Measurements from ENCODE around the gene CYP2D6.
"Not testable (repeated sequence)": the region's sequence is repeated elsewhere in the genome, so short reads cannot be mapped to it uniquely, and the experiment has no call there.

Gene CYP2D6

DNA sequence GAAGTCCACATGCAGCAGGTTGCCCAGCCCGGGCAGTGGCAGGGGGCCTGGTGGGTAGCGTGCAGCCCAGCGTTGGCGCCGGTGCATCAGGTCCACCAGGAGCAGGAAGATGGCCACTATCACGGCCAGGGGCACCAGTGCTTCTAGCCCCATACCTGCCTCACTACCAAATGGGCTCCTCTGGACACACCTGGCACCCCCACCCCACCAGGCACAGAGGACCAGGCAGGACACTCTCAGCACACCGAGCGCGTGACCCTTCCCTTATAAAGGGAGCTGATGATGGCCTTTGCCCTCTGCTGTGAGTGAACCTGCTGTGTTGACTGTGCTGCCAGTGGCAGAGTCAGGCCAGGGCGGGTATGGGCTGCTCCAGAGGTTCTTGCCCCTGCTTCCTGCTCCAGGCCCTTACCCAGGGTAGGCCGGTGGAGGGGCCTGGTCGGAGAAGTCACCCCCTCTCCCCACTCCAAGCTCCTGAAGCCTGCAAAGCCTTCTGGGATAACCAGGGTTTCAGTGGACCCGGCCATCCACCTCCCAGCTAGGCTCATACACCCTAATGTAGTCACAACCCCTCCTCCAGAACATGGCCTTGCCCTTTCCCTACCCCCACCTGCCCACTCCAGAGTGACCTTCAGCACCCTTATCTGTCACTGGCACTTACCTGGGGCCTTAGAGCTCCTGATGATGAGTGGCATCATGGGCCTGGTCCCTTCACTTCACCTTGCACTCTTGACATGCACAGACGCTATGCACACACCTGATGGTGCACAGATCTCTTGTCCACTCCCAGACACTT is at the start of gene CYP2D6:
TSS of gene CYP2D6 (minus strand) at position 172 of the 793 bp plus-strand sequence. CDS start at position 153, 19 bp downstream.
- DNase-seq (ENCODE audit: low read depth, low spot score) = not testable (repeated sequence)

DNA sequence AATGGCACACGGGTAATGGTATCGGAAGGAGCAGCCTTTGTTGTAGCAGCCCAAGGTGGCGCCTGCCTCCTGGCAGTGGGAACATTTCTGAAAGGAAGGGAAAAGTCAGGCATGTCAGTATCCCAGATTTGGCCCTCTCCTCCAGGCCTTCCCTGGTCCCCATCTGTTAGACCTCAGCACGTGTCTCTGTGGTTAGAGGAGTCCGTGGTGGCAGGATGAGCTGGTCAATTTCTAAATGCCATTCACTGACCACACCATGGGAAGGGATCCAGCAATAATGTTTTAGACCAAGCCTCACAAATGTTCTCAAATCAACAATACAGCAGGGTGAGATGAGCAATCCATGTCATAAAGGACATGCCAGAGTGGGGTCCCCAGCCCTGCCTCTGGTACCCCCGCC is 49.0 kb upstream of the CYP2D6 start:
- DNase-seq (ENCODE audit: low read depth, low spot score) = peak; percentile 17

DNA sequence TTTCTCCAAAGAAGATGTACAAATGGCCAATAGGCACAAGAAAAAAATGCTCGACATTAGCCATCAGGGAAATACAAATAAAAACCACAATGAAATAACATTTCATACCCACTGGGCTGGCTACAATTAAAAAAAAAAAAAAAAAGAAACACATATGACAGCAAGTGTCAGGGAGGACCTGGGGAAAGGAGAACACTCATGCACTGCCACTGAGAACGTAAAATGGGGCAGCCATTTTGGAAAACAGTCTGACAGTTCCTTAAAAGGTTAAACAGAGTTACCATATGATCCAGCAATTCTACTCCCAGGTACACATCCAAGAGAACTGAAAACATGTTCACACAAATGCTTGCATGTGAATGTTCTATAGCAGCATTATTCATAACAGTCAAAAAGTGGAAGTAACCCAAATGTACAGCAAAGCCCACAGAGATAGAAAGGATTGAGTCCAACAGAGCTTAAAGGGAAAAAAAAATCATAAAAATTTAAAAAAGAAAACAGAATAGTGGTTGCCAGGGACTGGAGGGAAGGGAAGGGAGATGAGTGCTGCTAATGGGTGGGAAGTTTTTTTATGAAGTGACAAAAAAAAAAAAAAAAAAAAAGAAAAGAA is 48.4 kb upstream of the CYP2D6 start:
- no peak for DNase-seq (ENCODE audit: low read depth, low spot score)

DNA sequence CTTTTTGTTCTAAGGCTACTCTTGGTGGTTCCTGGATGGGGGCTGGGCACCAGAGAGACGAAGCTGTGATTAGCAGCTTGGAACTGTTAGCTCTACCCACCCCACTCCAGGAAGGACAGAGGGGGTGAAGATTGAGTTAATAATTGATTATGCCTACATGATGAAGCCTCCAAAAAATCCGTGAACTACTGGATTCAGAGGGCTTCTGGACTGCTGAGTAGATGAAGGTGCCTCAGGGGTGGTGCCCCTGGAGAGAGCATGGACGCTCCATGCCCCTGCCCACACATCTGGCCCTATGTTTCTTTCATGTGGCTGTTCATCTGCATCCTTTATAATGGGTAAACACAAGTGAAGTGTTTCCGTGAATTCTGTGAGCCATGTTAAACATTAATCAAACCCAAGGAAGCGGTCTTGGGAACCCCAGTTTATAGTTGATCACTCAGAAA is 47.3 kb upstream of the CYP2D6 start:
- DNase-seq (ENCODE audit: low read depth, low spot score) = no peak

DNA sequence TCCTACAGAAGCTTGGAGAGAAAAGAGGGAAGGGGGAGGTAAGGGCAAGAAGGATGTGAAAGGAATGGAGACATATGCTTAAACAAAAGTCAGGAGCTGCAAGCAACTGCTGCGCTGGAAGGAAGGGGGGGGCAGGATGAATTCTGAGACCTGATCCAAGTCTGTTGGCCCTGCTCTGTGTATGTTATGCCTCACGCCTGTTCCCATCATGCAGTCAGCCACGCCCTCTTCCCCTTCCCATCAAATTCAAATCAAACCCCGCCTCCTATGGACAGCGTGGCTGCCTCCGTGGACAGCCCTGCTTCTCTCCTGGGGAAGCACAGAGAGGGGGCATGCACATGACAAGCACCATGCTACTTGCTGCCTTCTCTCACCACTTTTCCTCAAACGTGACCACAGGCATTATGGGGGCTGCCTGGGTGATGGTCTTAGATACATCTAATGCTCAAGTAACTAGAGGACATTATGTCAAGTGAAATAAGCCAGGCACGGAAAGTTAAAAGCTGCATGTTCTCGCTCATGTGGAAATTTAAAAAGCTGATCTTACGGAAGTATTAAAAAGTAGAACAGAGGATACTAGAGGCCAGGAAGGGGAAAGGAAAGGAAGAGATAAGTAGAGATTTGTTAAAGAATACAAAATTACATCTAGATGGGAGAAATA is 45.8 kb upstream of the CYP2D6 start:
- no peak for DNase-seq (ENCODE audit: low read depth, low spot score)

DNA sequence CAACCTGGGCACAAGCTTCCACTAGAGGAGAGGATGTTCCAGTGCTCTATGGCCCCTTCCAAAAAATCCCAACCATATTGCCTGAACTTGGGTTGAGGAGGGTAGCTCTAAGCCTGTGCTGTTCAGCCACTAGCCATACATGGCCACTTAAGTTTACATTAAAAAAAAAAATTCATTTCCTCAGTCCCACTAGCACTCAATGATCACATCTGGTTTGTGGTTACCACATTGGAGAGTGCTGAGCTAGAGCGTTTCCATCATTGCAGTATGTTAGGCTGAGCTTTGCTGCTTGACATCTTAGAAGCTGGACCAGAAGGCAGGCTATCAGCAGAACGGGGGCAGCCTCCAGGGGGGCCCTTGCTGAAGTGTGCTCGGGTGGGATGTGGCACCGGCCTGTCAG is 43.5 kb upstream of the CYP2D6 start:
- DNase-seq (ENCODE audit: low read depth, low spot score) = no peak

DNA sequence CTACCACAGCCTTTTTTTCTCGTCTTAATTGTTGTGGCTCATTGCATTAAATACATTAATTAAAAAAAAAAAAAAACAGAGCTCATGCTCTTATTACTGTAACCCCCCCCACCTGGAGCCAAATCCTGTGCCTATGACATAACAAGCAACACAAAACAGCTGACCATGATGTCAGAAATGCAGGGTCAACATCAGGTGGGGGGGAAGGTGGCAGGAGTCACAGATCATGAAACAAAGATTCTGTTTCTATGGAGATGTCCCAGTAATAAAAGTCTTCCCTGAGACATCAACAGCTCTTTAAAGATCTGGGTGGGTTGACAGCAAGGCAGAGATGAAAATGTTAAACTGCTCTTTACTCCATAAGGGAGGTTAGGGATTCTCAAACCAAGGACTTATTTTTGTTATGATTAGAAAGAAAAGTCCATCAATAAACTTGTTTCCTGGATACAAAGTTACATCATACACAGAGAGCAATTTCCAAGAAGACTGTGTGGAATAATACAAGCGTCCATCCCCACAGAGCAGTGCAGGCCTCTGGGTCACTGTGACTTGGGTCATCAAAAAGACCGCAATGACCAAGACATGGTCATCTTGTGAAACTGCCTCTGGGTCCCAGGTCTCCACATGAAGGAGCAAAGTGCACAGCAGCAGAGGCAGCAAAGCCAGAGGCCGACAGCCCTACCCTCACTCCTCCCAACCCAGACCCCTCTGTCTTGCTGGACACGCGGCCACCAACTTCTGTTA is 42.7 kb upstream of the CYP2D6 start:
- DNase-seq (ENCODE audit: low read depth, low spot score) = no peak

DNA sequence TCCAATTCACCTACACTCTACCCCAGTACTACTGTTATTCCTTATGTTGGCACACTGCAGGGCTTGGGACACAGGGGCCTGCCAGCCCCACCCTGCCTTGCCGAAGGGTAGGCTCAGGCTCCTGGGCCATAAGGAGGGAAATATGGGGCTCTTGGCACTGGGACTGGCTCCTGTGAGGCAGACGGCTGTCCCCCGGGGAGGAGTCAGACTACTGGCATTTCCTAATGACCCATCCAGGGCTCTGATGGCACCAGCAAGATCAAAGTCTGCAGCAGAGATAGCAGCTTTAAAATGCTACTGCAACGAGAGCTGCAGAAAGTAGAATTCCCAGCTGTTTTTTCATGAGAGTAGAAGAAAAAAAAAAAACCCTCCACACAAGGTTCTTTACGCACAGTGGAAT is 42.2 kb upstream of the CYP2D6 start:
- DNase-seq (ENCODE audit: low read depth, low spot score) = no peak

DNA sequence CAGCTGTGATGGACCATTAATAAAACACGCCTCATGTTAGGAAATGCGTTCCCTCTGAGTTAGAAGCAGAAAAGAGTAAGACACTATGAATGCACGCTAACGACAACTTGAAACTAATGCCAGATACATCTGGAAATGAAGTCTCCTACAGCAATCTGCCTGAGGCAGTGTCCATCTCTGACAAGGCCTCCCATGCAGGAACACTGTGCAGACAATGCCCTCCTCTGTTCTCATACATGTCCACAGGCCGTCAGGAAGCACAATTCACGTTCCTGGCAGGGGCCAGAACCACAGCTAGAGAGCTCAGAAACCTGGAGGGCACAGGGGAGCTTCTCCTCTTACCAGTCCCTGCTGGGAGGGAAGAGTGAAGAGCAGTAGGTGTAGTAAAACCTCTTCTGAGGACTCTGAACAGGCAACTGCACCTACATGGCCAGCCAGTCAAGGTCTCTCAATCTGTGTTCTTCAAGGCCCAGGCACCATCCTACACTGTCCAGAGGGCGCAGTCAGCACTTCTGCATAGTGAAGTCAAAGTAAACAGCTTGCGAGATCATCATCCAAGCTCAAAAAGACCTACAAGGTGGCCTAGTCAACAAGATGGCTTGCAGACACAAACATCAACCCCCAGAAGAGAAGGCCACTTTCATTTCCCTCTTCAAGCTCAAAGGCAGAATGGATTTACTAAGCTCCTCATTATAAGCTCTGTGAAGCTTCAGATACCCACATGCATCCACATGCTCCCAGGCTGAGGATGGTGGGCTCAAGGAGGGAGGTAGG is 41.5 kb upstream of the CYP2D6 start:
- DNase-seq (ENCODE audit: low read depth, low spot score) = no peak

DNA sequence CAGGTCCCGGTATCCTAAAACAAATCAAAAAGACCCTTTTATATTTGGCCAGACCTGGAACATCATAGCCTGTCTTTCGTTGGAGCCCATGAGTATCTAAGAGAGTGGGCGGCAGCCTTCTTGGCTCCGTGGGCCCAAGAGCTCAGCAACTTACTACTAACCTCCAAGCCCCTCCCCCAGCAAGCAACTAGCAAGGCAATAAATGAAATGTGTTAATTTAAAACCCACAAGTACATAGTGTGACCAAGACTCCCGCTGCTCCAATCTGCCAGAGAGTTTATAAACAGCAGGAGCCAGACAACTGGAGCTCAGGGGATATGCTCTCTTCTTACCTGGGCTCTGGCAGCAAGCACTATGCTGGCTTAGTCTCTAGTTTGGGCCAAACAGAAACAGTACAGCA is 40.8 kb upstream of the CYP2D6 start:
- no peak for DNase-seq (ENCODE audit: low read depth, low spot score)

DNA sequence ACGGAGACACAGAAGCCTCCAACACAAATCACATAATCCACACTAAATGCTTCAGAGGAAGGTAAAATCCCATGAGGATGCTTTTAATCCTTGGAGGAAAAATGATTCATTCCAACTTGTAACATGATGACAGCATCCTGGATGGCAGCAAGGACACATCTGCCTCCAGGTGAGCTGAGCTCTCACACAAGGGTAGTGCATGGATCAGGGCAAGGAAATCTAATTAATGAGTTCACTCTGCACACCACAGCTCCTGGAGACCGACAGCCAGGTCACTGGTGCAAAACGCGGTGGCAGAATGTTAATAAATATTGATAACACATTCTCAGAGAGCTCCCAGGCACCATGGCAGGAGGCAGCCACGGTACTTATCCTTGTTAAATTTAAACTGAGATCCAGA is 40.3 kb upstream of the CYP2D6 start:
- no peak for DNase-seq (ENCODE audit: low read depth, low spot score)

DNA sequence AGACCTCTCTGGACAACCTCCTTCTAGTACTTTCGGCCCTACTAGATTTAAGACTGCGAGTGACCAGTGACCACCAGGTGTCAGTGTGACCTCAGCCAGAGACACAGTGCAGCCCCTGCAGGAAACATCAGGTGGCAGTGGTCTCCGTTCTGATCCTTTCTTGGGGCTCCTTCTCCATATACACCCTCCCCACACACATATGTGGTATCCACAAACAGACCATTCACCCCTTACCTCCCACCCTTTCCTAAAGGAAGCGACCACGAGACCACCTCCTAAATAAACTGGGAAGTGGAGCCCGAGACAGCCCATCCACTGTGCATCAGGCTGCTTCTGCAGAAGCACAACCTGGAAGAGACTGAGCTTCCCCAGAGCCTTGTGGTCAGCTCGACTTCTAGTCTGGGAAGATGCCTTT is 38.5 kb upstream of the CYP2D6 start:
- DNase-seq (ENCODE audit: low read depth, low spot score) = peak; percentile 51

DNA sequence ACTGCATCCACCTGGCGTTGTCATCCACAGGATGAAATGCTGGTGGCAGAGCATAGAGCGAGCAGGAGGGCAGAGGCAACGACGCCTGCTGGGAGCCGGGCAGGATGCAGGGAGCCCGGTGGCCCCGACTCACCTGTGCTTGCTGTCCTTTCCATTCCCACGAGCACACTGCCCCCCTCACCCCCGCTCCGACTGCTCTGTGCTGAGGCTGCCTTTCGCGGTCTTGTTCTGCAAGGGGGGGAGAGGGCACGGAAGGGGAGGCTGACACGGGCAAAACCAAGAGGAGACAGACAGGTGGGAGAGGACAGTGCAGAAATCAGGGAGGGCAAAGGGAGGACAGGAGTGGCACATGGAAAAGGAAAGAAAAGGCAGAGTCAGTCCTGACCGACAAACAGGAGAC is 37.9 kb upstream of the CYP2D6 start:
- DNase-seq (ENCODE audit: low read depth, low spot score) = no peak

DNA sequence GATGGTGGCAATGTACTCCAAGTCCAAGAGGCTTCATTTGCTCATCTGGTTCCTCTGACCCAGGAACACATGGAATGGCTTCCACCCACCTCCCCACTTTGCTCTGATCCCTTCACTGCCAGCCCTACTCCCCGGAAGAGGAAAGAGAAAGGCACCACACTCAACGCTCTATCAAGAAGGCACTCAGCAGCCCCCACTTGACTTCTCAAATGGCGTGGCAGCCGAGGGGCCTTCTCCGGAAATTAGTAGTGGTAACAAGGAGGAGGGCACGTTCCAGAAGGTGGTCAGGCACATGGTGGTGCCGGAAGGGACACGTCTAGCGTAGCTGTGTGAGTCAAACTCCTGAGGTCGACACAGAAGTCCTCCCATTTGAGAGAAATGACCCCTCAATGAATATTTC is 36.5 kb upstream of the CYP2D6 start:
- no peak for DNase-seq (ENCODE audit: low read depth, low spot score)

DNA sequence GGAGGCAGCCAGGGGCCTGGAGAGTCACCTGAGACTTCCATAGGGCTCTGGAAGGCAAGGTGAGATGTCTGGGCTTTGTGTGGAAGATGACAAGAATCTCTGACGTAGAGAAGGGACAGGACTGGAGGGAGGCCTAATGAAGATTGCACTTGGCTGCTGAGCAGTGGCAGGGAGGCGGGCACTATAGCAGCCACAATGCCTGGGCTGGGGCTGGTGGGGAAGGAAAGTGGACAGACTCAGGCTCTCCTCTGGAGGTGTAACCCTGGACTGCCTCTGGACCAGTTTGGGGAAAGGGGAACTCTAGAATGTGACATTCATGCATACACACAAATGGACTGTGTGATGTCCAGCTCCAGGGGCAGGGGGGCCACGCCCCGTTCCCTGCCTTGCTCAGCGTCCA is 34.3 kb upstream of the CYP2D6 start:
- DNase-seq (ENCODE audit: low read depth, low spot score) = no peak

DNA sequence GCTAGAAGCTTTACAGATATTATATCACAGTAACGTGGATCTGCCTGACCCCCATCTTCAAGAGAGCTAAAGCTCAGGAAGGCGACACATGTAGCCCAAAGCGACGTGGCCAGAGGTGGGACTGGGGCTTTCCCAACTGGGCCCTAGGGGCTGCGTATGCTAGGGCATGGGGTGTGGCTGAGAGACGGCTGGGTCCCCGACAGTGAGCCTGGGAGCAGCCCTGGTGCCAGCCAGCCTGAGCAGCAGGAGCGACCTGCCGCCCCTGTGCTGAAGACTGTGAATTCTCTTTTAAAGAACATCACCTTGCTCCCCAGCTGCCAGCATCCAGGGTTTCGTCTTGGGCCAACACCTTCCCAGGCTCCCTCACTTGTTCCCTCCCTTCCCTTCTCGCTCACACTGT is 32.9 kb upstream of the CYP2D6 start:
- no peak for DNase-seq (ENCODE audit: low read depth, low spot score)

DNA sequence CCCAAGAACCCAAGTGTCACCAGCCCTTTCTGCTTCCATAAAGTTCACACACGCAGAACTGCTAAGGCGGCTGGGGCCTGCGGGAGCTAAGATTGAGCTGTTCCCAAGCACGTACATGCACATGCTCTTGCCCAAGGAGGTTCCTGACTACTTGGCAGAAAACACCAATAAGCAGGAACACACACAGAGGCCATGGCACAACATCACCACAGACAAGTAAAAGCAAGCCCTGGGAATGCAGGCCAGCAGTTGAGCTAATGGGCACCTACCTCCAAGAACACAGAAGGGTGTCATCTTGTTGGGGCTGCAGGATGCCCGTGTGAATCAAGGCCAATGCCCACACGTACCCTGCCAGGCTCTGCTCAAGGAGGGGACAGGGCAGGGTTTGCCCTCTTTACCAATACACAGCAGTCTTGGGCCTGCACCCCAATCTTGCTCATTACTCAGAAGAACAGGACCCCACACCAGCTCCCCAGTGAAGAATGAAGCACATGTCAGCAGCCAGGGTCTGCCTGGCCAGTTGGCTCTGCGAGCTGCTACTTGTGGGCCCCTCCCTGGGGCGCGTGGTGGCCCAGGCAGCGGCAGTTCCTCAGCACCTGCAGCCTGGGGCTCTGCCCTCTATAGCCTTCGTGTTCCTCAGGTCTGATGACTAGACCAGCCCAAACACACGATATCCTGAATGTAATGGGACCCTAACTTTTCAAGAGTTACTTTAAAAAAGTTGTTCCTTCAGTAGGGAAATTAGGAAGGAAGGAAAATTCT is 32.3 kb upstream of the CYP2D6 start:
- no peak for DNase-seq (ENCODE audit: low read depth, low spot score)

DNA sequence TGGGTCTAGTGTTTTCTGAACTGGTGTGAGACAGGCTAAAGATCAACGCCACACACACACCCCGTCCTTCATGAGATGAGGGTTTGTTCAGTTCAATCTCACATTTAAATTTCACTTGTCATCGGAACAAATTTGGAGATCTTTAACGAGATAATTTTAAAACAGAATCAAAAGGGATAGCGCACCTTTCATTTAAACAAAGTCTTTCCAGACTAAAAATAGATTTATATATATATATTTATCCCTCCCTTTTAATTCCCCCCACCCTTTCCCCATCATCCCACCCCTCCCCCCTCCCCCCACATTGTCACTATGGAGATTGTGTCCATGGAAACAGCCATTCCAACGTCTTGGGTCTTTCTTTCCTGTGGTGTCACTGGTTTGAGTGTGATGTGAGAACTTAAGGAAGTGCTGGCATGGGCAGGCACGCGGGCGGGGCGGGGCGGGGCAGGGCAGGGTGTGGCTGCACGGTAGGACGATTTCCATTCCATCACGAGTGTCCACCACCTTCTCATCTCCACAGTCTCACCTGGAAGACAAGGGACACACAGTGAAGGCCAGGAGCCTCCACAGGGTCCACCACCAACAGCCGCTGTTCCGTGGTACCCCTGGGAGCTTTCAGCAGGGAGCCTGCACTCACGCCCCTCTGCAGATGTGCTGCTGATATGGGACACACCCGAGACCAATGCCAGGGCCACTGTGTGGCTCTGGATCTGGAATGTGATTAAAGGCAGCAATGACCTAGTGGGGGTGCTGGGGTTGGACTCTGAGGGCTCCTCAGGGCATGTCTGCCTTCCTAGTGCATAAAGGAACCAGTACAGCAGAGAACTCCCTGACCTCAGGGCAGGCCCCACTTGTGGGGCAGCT is 30.5 kb upstream of the CYP2D6 start:
- no peak for DNase-seq (ENCODE audit: low read depth, low spot score)

DNA sequence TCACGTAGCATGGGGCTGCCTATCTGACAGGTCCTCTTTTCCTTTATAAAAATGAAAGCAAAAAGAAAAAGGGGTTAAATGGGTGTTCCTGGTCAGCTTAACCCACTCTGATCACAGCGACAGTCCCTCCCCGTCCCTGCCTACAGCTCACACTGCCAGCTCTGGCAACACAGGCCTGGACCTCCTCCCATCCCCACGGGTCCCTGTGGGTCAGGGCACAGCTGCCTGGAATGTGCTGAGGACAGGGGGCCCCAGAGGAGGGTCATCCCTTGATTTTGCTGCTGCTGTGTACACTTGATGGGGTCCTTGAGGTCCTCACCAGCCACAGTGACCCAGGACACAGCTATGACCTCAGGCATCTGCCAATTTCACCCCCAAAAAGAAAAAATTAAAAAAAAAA is 29.6 kb upstream of the CYP2D6 start:
- DNase-seq (ENCODE audit: low read depth, low spot score) = no peak

All from smooth muscle cell of the brain vasculature (primary cell).